ENCODE data around the gene EPHB2.

GRCh38 chr1:22920026-22920733, 209.5 kb downstream of the EPHB2 start:
- no peak for TF ChIP-seq TCF12 (IDR thresholded peaks at IDR 0.05; ENCODE audit: low read depth)
- TF ChIP-seq REST (IDR thresholded peaks at IDR 0.05; ENCODE audit: low read depth) = no peak
- TF ChIP-seq MAX (IDR thresholded peaks at IDR 0.05) = no peak
- TF ChIP-seq CREB1 (IDR thresholded peaks at IDR 0.05; ENCODE audit: low read depth) = no peak
- no peak for TF ChIP-seq FOXM1 (IDR thresholded peaks at IDR 0.05; ENCODE audit: borderline replicate concordance, low read depth)

Measured in Ishikawa (cell line).